K562 (cell line): Measurements from ENCODE around the gene MOB1A. TPM values are rescaled to one million over a fixed set of nuclear protein-coding genes. Genes with fewer than 3 reads are reported as not detected.
A peak's percentile ranks its signal among the peaks of the same experiment; 100 is the strongest.

Experiments used
- BRD9 ChIP-seq: fragments of 450-650 bp; IDR thresholded peaks from 2 replicates; pipeline ENCODE4 v1.6.1; 2018; ENCODE audit warnings: low read depth; ENCODE audit not compliant: partially characterized antibody
- CUX1 ChIP-seq: fragments of 200-800 bp; sonication (Bioruptor generic); IDR thresholded peaks from 2 replicates; pipeline ENCODE4 v1.6.1; 2016; ENCODE audit warnings: missing genetic modification characterization, missing compliant biosample characterization
- POLR2A ChIP-seq: fragments of 450-650 bp; conservative IDR thresholded peaks from 2 replicates; pipeline ENCODE4 v1.6.1; 2016
- PRMT5 ChIP-seq: sonication (generic); formaldehyde crosslinking; IDR thresholded peaks from 2 replicates; pipeline ENCODE4 v1.5.0; 2020; ENCODE audit warnings: missing genetic modification reagents
- STAG1 ChIP-seq: sonication (generic); formaldehyde crosslinking; IDR thresholded peaks from 2 replicates; pipeline ENCODE4 v1.5.0; 2020; ENCODE audit warnings: missing genetic modification reagents, borderline replicate concordance
- THRB ChIP-seq: fragments of 450-650 bp; formaldehyde crosslinking; conservative IDR thresholded peaks from 2 replicates; pipeline ENCODE4 v1.4.0; 2022; ENCODE audit warnings: mild to moderate bottlenecking, missing genetic modification characterization
- ZNF75A ChIP-seq: fragments of 450-650 bp; formaldehyde crosslinking; IDR thresholded peaks from 2 replicates; pipeline ENCODE4 v1.4.0; 2020; ENCODE audit warnings: mild to moderate bottlenecking
- polyA plus RNA-seq, 8 experiments: library from polyadenylated mRNA; depleted of rRNA in 4 of 8; stranded (reverse) in 5 of 8; unstranded in 3 of 8; fragments of >200 nt; fragmentation: Nextera tagmentation in 2 of 8; fragmentation: Illumina TruSeq in 1 of 8; extraction: Ambion mirVana in 2 of 8; extraction: Trizol in 1 of 8; gene quantifications; 2 replicates each; pipeline versions ENCODE4 v1.2.1 to v1.2.3, GENCODE V29; 2011 to 2014; ENCODE audit warnings: inconsistent platforms in 1 of 8, missing spikeins in 1 of 8
- total RNA-seq, 7 experiments: library from RNA; depleted of rRNA in 6 of 7; stranded (reverse); fragments of >200 nt in 6 of 7; fragmentation: Illumina TruSeq in 2 of 7; extraction: Trizol in 2 of 7; gene quantifications; 2 replicates each; pipeline versions ENCODE4 v1.2.1 to v1.2.3, GENCODE V29; 2011 to 2021; ENCODE audit warnings: low replicate concordance in 1 of 7
- TF ChIP-seq, protein P1 (sequence below): sonication (generic); formaldehyde crosslinking; IDR thresholded peaks from 2 replicates; pipeline ENCODE4 v1.8.1; 2023; ENCODE audit warnings: missing genetic modification reagents, mild to moderate bottlenecking, borderline replicate concordance
- TF ChIP-seq, protein P2 (sequence below), 2 experiments: fragments of 200-800 bp in 1 of 2; sonication (Bioruptor generic) in 1 of 2; sonication (generic) in 1 of 2; formaldehyde crosslinking in 1 of 2; IDR thresholded peaks in 1 of 2; conservative IDR thresholded peaks in 1 of 2; 2 replicates each; pipeline versions ENCODE4 v1.5.0 to v1.6.1; 2016 to 2020; ENCODE audit warnings: missing compliant biosample characterization in 1 of 2, missing genetic modification characterization in 1 of 2, missing genetic modification reagents in 1 of 2

MOB1A gene
- total and polyA plus RNA-seq, 9 of the 15 experiments (the other 6 are each of a cell fraction or from before 2014, with no cell fraction given), result 24.8 to 100 (median 60.2) TPM

DNA sequence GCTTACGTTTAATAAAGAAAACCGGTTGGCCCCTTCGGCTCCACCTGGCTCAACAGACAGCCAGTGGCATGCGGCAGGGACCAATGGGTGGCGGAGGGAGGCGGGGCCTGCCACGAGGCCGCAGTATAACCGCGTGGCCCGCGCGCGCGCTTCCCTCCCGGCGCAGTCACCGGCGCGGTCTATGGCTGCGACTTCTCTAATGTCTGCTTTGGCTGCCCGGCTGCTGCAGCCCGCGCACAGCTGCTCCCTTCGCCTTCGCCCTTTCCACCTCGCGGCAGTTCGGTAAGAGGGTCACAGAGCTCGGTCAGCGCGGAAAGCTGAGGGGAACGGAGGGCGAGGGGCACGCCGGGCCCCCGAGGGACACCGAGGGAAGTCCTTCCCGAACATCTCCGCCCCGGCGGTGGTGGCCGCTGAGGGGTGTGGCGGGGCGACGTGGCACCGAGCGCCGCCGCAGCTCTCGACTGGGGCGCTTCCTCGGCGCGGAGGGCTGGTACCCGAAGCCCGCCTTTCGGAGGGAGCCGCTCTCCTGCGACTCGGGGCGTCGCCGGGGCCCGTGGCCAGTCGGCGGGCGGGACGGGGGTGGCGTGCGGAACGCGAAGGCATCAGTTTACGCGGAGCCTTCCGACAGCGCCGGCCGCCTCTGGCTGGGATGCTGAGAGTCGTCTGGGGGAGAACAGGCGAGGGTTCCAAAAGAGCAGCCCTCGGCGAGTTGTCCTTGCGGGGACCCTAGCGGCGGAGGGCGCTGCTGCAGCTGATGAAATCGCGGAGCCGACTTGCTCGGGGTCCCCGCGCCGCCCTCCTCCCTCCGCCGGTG lies 20.0 kb upstream of the MOB1A start, which contains the start of gene MTHFD2 (continued):
- TF ChIP-seq, protein P1, sequence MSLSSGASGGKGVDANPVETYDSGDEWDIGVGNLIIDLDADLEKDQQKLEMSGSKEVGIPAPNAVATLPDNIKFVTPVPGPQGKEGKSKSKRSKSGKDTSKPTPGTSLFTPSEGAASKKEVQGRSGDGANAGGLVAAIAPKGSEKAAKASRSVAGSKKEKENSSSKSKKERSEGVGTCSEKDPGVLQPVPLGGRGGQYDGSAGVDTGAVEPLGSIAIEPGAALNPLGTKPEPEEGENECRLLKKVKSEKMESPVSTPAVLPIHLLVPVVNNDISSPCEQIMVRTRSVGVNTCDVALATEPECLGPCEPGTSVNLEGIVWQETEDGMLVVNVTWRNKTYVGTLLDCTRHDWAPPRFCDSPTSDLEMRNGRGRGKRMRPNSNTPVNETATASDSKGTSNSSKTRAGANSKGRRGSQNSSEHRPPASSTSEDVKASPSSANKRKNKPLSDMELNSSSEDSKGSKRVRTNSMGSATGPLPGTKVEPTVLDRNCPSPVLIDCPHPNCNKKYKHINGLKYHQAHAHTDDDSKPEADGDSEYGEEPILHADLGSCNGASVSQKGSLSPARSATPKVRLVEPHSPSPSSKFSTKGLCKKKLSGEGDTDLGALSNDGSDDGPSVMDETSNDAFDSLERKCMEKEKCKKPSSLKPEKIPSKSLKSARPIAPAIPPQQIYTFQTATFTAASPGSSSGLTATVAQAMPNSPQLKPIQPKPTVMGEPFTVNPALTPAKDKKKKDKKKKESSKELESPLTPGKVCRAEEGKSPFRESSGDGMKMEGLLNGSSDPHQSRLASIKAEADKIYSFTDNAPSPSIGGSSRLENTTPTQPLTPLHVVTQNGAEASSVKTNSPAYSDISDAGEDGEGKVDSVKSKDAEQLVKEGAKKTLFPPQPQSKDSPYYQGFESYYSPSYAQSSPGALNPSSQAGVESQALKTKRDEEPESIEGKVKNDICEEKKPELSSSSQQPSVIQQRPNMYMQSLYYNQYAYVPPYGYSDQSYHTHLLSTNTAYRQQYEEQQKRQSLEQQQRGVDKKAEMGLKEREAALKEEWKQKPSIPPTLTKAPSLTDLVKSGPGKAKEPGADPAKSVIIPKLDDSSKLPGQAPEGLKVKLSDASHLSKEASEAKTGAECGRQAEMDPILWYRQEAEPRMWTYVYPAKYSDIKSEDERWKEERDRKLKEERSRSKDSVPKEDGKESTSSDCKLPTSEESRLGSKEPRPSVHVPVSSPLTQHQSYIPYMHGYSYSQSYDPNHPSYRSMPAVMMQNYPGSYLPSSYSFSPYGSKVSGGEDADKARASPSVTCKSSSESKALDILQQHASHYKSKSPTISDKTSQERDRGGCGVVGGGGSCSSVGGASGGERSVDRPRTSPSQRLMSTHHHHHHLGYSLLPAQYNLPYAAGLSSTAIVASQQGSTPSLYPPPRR, result no peak
- TF ChIP-seq CUX1 (CRISPR knock-in tag), result no peak
- 0 out of 2 replicates have a peak, but pooled peaks have one; percentile 13 for TF ChIP-seq PRMT5 (CRISPR knock-in tag)
- TF ChIP-seq ZNF75A (CRISPR knock-in tag), result no peak
- peak; percentile 99 for TF ChIP-seq POLR2A
- peak; percentile 34 for TF ChIP-seq BRD9
- 0 out of 2 replicates have a peak, but pooled peaks have one; percentile 6 for TF ChIP-seq STAG1 (CRISPR knock-in tag)
- 0 out of 2 replicates have a peak, but pooled peaks have one; percentile 26 for TF ChIP-seq THRB (CRISPR knock-in tag)
- TF ChIP-seq, protein P2, sequence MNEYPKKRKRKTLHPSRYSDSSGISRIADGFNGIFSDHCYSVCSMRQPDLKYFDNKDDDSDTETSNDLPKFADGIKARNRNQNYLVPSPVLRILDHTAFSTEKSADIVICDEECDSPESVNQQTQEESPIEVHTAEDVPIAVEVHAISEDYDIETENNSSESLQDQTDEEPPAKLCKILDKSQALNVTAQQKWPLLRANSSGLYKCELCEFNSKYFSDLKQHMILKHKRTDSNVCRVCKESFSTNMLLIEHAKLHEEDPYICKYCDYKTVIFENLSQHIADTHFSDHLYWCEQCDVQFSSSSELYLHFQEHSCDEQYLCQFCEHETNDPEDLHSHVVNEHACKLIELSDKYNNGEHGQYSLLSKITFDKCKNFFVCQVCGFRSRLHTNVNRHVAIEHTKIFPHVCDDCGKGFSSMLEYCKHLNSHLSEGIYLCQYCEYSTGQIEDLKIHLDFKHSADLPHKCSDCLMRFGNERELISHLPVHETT (CRISPR knock-in tag; conservative IDR thresholded peaks at IDR 0.05 in 1 of 2, IDR thresholded peaks at IDR 0.05 in 1 of 2), result peak in 1 of 2 experiments; percentile 36; a peak in 1 of 4 replicates
